ENCODE data around the gene DCLK3. TPM values are rescaled to one million over a fixed set of nuclear protein-coding genes. Genes with fewer than 3 reads are reported as not detected.

Gene DCLK3, protein sequence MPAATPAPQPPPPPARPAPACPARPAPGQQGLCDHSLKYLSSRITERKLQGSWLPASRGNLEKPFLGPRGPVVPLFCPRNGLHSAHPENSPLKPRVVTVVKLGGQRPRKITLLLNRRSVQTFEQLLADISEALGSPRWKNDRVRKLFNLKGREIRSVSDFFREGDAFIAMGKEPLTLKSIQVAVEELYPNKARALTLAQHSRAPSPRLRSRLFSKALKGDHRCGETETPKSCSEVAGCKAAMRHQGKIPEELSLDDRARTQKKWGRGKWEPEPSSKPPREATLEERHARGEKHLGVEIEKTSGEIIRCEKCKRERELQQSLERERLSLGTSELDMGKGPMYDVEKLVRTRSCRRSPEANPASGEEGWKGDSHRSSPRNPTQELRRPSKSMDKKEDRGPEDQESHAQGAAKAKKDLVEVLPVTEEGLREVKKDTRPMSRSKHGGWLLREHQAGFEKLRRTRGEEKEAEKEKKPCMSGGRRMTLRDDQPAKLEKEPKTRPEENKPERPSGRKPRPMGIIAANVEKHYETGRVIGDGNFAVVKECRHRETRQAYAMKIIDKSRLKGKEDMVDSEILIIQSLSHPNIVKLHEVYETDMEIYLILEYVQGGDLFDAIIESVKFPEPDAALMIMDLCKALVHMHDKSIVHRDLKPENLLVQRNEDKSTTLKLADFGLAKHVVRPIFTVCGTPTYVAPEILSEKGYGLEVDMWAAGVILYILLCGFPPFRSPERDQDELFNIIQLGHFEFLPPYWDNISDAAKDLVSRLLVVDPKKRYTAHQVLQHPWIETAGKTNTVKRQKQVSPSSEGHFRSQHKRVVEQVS
- not detected for total RNA-seq

DNA sequence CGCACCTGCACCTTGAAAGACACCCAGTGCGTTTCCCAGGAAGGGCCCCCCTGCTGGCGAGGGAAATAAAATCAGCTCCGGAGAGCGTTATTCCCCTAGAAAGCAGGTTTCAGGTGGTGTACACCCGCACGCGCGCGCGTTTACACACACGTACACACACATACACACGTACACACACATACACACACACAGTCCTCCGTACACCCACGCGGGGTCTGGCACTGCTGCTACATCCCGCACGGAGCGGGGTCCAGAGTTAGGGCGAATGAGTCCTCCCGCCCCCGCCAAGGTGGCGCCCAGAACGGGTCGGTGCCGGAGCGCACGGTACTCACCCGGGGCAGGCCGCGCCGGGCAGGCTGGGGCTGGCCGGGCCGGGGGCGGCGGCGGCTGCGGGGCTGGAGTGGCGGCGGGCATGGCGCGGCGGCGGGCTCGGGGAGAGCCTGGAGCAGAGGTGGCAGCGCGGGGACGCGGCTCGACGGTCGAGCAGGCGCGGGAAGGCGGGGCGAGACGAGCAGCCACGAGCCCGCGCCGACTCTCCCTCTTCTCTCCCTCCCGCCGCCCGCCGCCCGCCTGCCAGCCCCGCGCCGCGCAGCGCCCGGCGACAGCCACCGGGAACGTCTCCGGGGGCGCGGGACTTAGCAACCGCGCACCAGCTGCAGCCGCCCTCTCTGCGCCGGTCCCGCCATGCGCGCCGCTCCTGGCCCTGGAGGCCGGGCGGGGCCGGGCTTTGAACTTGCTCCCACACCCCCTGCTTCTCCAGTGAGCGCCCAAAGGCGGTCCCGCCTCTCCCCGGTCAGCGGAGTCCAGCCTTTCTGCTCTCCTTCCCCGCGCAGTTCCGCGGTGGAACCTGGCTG, at the start of gene DCLK3:
Gene DCLK3 (minus strand): TSS at position 704 of the 854 bp plus-strand sequence. CDS start 290 bp downstream, at position 414.
- no peak for DNase-seq
- POLR2A ChIA-PET: no interaction called here
- CTCF ChIA-PET: no interaction called here

DNA sequence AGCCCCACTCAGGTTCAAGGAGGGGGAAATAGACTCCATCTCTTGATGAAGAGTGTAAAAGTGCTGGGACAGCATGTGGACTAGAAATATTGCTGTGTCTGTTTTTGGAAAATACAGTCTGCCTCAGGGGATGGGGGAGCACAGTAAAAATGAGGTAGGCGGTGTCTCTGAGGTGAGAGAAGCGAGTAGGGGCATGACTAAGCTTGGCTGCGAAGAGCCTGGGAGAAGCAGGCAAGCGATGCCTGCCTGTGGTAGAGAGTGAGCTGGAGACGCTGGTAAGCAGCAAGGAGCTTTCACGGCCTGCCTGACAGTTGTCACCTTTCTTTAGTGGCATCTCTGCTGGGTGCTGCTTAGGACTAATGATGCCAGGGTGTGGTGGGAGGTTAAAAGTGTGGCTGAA, 49.0 kb upstream of the DCLK3 start:
- no peak for DNase-seq
- Mint-ChIP-seq H3K4me1 (no peaks in the 10 kb centered on the region), H3K4me3 (no peak overlapping the region), H3K27me3 (peaks cover 2% of the 10 kb centered on the region), H3K9me3 (no peaks in the 10 kb centered on the region), H3K36me3 (ENCODE audit: low read depth) (no peaks in the 10 kb centered on the region), H3K27ac (no peak overlapping the region)
- ChIA-PET POLR2A (no interaction called here), CTCF (interaction anchor here (1.0 kb wide), 1 partner anchor 10 kb away, joined by 3 read pairs; no protein-coding TSS in a partner anchor)

More for the DNA sequence above, at the start of gene DCLK3:
- H3K4me3 Mint-ChIP-seq: no peak within 1 kb of the TSS
- no peak within 1 kb of the TSS for H3K27ac Mint-ChIP-seq
- H3K9me3 Mint-ChIP-seq: no peaks in the 10 kb centered on the region
- H3K4me1 Mint-ChIP-seq: peaks cover 4% of the 10 kb centered on the region
- H3K36me3 Mint-ChIP-seq (ENCODE audit: low read depth): peaks cover 2% of the 10 kb centered on the region
- H3K27me3 Mint-ChIP-seq: peaks cover 68% of the 10 kb centered on the region

DNA sequence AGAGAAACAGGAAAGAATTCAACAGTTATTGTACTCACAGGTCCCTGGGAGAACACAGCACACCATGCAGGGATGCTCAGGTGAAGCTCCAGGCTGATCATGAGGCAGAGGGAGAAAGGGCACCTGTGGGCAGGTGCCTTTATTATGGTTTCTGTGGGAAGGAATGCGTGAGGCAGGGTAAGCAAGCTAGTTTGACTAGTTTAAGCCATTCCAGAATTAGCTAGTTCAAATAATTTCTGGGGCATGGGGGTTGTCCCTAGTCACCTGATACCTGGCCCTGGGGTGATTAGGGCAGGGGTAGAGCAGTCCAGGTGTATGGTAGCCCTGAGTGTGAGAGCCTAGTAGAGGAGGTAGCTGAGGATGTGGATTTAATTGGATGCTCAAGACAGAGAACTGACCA, 47.9 kb upstream of the DCLK3 start:
- POLR2A ChIA-PET: no interaction called here
- no peak for DNase-seq
- no peaks in the 10 kb centered on the region for H3K9me3 Mint-ChIP-seq
- H3K4me1 Mint-ChIP-seq: no peaks in the 10 kb centered on the region
- H3K27ac Mint-ChIP-seq: no peak overlapping the region
- CTCF ChIA-PET: no interaction called here
- peaks cover 2% of the 10 kb centered on the region for H3K27me3 Mint-ChIP-seq
- no peaks in the 10 kb centered on the region for H3K36me3 Mint-ChIP-seq (ENCODE audit: low read depth)
- H3K4me3 Mint-ChIP-seq: no peak overlapping the region

DNA sequence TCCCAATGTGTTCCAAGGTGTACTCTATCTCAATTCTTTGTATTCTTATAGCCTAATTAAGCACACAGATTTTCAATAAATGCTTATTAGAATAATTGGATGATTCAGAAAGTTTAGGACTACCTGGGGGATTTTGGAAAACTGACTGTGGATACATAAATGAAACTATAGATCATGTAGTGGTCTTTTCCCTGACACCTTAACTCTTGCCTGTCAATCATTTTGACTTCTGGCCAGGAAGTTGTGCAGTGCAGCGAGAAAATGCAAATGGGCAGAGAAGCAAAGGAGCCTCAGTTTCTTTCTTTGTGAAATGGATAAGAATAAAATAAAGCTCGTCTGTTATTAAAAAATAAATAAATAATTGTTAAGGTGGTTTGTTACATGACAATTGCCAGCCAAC, 47.4 kb upstream of the DCLK3 start:
- Mint-ChIP-seq H3K27me3 (peaks cover 2% of the 10 kb centered on the region), H3K27ac (no peak overlapping the region), H3K9me3 (no peaks in the 10 kb centered on the region), H3K4me1 (no peaks in the 10 kb centered on the region), H3K4me3 (no peak overlapping the region), H3K36me3 (ENCODE audit: low read depth) (no peaks in the 10 kb centered on the region)
- no peak for DNase-seq
- ChIA-PET POLR2A (no interaction called here), CTCF (no interaction called here)

DNA sequence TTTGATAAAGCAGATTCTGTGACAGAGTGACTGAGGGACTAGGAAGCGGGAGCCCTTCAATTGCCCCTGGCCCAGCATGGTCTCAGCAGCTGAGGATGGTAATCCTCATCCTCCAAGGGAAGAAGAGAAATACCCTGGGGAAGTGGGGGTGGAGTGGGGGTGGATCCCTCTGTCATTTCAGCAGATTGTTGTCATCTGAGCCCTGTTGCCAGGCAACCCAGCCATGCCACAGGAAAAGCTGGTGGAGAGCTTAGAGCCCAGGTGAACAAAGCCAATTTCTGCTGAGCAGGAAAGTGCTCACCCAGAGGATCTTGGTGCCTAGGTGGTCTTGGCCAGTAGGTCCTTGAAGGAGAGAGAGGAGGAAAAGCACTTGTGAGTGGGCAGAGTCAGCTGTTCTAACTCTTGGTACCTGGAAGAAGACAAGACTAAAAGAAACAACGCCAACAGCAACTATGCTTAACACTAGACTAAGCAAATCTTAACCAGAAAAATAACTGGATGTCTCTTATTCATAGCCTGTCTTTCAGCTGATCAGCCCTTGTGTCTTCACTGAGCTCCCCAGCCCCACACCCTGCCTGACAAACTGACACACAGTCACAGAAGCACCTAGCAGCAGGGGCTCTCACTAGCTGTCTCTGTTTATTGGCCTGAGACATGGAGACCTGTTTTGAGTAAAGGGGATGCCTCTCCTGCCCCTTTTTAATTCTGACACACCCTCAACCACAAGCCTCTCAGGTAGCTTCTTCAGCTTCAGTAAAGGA, 40.1 kb upstream of the DCLK3 start:
- H3K27me3 Mint-ChIP-seq: peaks cover 10% of the 10 kb centered on the region
- POLR2A ChIA-PET: no interaction called here

DNA sequence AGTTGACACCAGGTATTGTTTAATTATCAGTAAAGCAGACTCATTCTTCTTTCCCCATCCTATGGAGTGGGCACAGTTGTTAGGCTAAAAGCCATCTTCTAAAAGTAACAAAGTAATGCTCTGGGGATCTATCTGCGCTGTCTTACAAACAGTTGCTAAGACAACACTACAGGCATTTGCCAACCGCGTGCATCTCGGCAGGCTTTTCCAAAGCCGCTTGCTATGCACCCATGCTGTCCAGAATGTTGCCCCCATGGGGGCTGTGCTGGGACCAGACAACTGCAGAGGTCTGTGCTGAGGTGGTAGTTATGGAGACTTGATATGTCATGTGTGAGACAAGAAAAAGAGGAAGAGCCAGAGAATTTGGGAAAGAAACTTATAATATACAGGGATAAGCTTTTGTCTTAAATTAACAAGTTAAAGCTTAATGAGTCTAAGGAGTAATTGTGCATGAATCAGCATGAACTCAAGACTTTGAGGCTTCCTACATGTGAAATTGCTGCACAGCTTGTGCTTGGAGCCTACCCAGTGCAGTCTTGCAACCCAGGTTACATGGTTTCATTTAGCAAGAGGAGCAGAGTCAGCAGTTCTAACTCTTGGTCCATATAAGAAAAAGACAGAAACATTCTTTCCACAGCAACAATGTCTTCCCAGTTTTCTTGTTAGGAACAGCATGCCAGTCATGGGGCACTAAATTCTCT, 38.9 kb upstream of the DCLK3 start:
- Mint-ChIP-seq H3K4me1 (no peaks in the 10 kb centered on the region), H3K4me3 (no peak overlapping the region), H3K27me3 (peaks cover 10% of the 10 kb centered on the region), H3K36me3 (ENCODE audit: low read depth) (no peaks in the 10 kb centered on the region), H3K27ac (no peak overlapping the region), H3K9me3 (peaks cover 7% of the 10 kb centered on the region)
- ChIA-PET POLR2A (no interaction called here), CTCF (no interaction called here)
- DNase-seq: no peak

More for the DNA sequence above, 40.1 kb upstream of the DCLK3 start:
- CTCF ChIA-PET: interaction anchor here (1.9 kb wide), 1 partner anchor 11 kb away, joined by 4 read pairs; no protein-coding TSS in a partner anchor
- Mint-ChIP-seq H3K4me3 (no peak overlapping the region), H3K4me1 (no peaks in the 10 kb centered on the region), H3K9me3 (peaks cover 7% of the 10 kb centered on the region), H3K27ac (no peak overlapping the region), H3K36me3 (ENCODE audit: low read depth) (no peaks in the 10 kb centered on the region)
- DNase-seq: no peak

DNA sequence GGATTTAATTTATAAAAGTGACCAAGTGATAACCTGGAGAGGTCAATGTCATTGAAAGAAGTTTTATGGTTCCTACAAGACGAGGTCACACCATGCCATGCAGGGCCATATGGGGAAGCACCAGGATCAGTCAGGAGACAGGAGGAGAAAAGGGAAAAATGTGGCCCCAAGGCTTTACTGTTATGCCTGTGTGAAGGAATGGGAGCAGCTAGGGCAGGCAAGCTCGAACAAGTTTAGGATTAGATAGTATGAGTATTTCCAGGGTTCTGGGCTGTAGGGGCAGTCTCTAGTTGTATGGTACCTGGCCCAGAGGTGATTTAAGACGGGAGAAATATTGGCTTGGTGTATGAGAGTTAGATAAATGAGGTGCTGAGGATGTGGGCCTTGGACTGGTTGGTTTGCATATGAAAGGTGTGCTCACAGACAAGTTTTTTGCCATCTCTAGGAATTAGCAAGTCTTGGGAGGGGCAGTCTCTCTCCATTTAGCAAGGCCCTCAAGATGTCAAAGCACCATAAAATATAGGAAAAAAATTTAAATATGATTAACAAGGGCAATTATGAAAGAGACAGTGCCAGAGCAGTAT, 36.3 kb upstream of the DCLK3 start:
- Mint-ChIP-seq H3K9me3 (peaks cover 4% of the 10 kb centered on the region), H3K4me3 (no peak overlapping the region), H3K27ac (no peak overlapping the region), H3K27me3 (peaks cover 9% of the 10 kb centered on the region), H3K4me1 (no peaks in the 10 kb centered on the region), H3K36me3 (ENCODE audit: low read depth) (no peaks in the 10 kb centered on the region)
- POLR2A ChIA-PET: no interaction called here
- DNase-seq: no peak
- CTCF ChIA-PET: no interaction called here

DNA sequence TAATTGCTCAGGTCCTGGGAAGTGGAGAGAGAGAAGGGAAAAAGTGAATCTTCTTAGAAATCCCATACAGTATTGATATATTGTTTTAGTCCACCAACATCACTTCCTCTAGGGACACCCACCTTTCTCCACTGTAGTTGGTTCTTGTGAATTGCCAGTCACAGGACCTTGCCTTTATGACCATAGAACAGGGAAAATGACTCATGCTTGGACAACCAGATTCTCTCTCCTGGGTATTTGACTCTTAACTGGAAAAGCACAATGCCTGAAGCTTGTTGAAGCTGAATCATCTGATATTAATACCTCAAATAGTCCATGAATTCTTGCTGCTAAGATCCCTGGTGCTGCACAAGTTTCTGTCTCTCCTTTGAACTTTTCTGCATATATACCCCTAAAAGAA, 32.5 kb upstream of the DCLK3 start:
- Mint-ChIP-seq H3K27me3 (peaks cover 11% of the 10 kb centered on the region), H3K36me3 (ENCODE audit: low read depth) (no peaks in the 10 kb centered on the region), H3K4me3 (no peak overlapping the region), H3K27ac (no peak overlapping the region), H3K9me3 (peaks cover 4% of the 10 kb centered on the region), H3K4me1 (no peaks in the 10 kb centered on the region)
- ChIA-PET CTCF (no interaction called here), POLR2A (no interaction called here)
- DNase-seq: no peak

DNA sequence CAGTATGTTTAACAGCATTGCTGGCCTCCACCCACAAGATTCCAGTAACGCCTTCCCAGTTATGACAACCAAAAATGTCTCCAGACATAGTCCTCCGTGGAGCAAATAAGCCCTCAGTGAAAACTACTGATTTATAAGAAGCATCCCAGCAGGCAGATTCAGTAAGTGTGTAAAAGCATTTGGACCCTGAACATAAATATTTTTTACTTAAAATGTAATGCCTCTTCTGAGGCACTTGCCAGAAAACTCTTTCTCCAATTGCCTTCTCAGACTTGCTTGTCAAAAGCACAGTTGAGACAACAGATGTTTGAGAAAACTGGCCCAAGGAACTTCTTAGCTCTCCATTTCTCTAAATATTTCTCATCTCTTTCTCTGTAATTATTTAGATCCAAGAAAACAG, 31.8 kb upstream of the DCLK3 start:
- Mint-ChIP-seq H3K4me3 (no peak overlapping the region), H3K4me1 (no peaks in the 10 kb centered on the region), H3K27ac (no peak overlapping the region), H3K36me3 (ENCODE audit: low read depth) (no peaks in the 10 kb centered on the region), H3K9me3 (peaks cover 4% of the 10 kb centered on the region), H3K27me3 (peaks cover 14% of the 10 kb centered on the region)
- ChIA-PET POLR2A (no interaction called here), CTCF (no interaction called here)
- no peak for DNase-seq

DNA sequence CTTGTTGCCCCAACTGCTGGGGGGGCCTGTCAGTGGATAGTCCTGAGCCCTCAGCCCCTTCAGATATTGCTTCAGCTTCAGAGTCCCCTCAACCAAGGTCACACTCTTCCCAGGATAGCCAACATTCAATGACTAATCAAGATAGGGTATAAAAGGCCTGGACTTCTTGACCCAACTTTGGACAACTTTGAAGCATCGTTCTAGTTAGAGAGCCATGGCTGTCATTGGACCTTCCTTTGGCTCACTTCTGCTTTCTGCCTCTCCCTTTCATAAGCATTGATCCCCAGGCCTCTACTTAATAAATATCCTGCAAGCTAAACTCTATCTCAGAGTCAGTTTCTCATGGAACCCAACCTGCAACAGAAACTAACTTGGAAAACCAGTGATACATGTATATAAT, 31.3 kb upstream of the DCLK3 start:
- Mint-ChIP-seq H3K9me3 (peaks cover 4% of the 10 kb centered on the region), H3K36me3 (ENCODE audit: low read depth) (no peaks in the 10 kb centered on the region), H3K4me1 (no peaks in the 10 kb centered on the region), H3K27me3 (peaks cover 17% of the 10 kb centered on the region), H3K4me3 (no peak overlapping the region), H3K27ac (no peak overlapping the region)
- ChIA-PET CTCF (no interaction called here), POLR2A (no interaction called here)
- no peak for DNase-seq

DNA sequence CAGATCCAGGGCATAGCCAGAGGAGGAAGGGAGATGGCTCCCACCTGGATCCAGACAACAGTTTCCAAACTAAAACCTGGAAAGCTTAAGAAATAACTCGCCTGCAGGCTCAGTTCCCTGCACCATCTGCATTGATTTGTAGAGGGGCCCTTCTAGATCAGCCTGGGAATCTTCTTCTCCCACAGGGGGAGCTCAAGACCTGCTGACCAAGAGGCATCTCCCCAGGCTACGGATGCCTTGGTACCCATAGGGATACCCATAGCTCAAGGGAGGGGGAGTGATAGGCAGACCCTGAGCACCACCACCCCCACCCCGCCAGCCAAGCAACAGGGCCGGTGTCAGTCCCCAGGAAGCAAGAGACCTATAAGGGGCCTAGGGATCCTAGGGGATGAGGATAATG, 28.0 kb upstream of the DCLK3 start:
- ChIA-PET POLR2A (no interaction called here), CTCF (interaction anchor here (1.3 to 3.3 kb wide), 2 partner anchors 76 to 166 kb away, joined by 13 to 14 read pairs; no protein-coding TSS in a partner anchor)
- H3K36me3 Mint-ChIP-seq (ENCODE audit: low read depth): no peaks in the 10 kb centered on the region
- H3K9me3 Mint-ChIP-seq: no peaks in the 10 kb centered on the region
- H3K27ac Mint-ChIP-seq: no peak overlapping the region
- peak; percentile 18 for DNase-seq
- H3K27me3 Mint-ChIP-seq: peaks cover 21% of the 10 kb centered on the region
- no peak overlapping the region for H3K4me3 Mint-ChIP-seq
- H3K4me1 Mint-ChIP-seq: no peaks in the 10 kb centered on the region

DNA sequence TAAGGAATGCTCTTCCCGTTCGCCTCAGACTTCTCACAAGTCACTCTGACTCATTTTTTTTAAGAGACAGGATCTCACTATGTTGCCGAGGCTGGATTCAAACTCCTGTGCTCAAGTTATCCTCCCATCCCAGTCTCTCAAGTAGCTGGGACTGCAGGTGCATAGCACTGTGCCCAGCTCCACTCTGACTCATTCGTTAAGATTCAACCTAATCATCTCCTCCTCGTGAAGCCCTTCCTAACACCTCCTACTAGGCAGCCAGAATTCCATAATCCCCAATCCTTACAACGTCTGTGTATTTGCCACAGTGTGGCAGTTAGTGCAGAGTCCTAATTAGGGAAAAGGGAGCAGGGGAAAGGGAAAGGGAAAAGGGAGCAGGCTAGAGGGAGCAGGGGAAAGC, 26.4 kb upstream of the DCLK3 start:
- Mint-ChIP-seq H3K9me3 (no peaks in the 10 kb centered on the region), H3K36me3 (ENCODE audit: low read depth) (no peaks in the 10 kb centered on the region), H3K4me1 (no peaks in the 10 kb centered on the region), H3K27ac (no peak overlapping the region), H3K4me3 (no peak overlapping the region), H3K27me3 (peaks cover 20% of the 10 kb centered on the region)
- no peak for DNase-seq
- POLR2A ChIA-PET: no interaction called here
- CTCF ChIA-PET: no interaction called here
